HCT116 (cell line): Measurements from ENCODE around the gene ROBO1. TPM values are rescaled to one million over a fixed set of nuclear protein-coding genes. Genes with fewer than 3 reads are reported as not detected.

ENCODE experiments used
- ATAC-seq: fragments of 200-7000 bp; cut with Tn5 transposase; 2 replicates; pipeline ENCODE4 v1.9.1; 2020; ENCODE audit warnings: mild to moderate bottlenecking, moderate library complexity
- BruUV-seq: library from RNA; stranded (reverse); fragments of 400-500 nt; replicated peaks from 2 replicates; lab custom pipeline; 2021; lab: Mats Ljungman, UMichigan
- CTCF ChIA-PET: fragments of 300-600 bp; sonication (Branson Sonifier 250); formaldehyde crosslinking; loops from one replicate; lab custom pipeline; 2021; ENCODE audit warnings: antibody characterized with exemption; lab: Charles Lee
- POLR2A ChIA-PET: fragments of 300-600, 350-600 bp; sonication (Branson Sonifier 250); formaldehyde crosslinking; loops from one replicate; lab custom pipeline; 2021; ENCODE audit warnings: antibody characterized with exemption; lab: Charles Lee
- RAD21 ChIA-PET, 2 experiments: fragments of 300-600 bp; sonication (Branson Sonifier 250); formaldehyde crosslinking; loops; one replicate each; lab custom pipeline; 2023; ENCODE audit warnings: low total read pairs in 2 of 2; ENCODE audit not compliant: uncharacterized antibody in 2 of 2, unreplicated experiment in 2 of 2, low non-redundant PET in 1 of 2; lab: Charles Lee
- DNase-seq: peaks from one replicate; pipeline ENCODE4 v3.0.0-alpha.2; 2010; ENCODE audit warnings: low read depth, low spot score
- H2AFZ ChIP-seq: fragments of 200-600 bp; shearing (Covaris generic), sonication (generic); 2 replicates; pipeline ENCODE4 v1.6.1; 2017; ENCODE audit warnings: low read depth, mixed run types, mixed read lengths, antibody characterized with exemption, low read length; ENCODE audit not compliant: poor library complexity, severe bottlenecking
- H3K27ac ChIP-seq: 2 replicates; pipeline ENCODE4 v1.5.1; 2012; ENCODE audit warnings: low read depth, low read length
- H3K27me3 ChIP-seq: fragments of 200-600 bp; sonication (generic); 2 replicates; pipeline ENCODE4 v1.6.1; 2016; ENCODE audit warnings: mixed run types, low read length, mixed read lengths; ENCODE audit not compliant: insufficient read depth
- H3K36me3 ChIP-seq, 2 experiments: fragments of 200-500 bp in 1 of 2; fragments of 200-600 bp in 1 of 2; sonication (Bioruptor generic) in 1 of 2; sonication (generic) in 1 of 2; 2 replicates each; pipeline versions ENCODE4 v1.5.1 to v1.6.1; 2014 to 2016; ENCODE audit warnings: low read length in 2 of 2, inconsistent platforms in 1 of 2, mixed read lengths in 1 of 2, mixed run types in 1 of 2; ENCODE audit not compliant: insufficient read depth in 2 of 2, control insufficient read depth in 1 of 2
- H3K4me1 ChIP-seq, 2 experiments: fragments of 200-600 bp in 1 of 2; sonication (generic) in 1 of 2; 2 replicates each; pipeline versions ENCODE4 v1.5.1 to v1.6.1; 2012 to 2017; ENCODE audit warnings: low read length in 2 of 2, inconsistent platforms in 1 of 2, mild to moderate bottlenecking in 1 of 2, mixed read lengths in 1 of 2, mixed run types in 1 of 2, moderate library complexity in 1 of 2; ENCODE audit not compliant: insufficient read depth in 2 of 2, control insufficient read depth in 1 of 2
- H3K4me2 ChIP-seq: fragments of 200-600 bp; sonication (generic); 2 replicates; pipeline ENCODE4 v1.6.1; 2017; ENCODE audit warnings: mixed run types, low read length, mixed read lengths
- H3K4me3 ChIP-seq, 2 experiments: fragments of 200-600 bp in 1 of 2; sonication (generic) in 1 of 2; replicated peaks in 1 of 2; 2 replicates each; pipeline ENCODE4 v1.5.1; 2011 to 2016; ENCODE audit warnings: low read length in 2 of 2, control low read depth in 1 of 2, low read depth in 1 of 2, mild to moderate bottlenecking in 1 of 2, mixed read lengths in 1 of 2, mixed run types in 1 of 2
- H3K79me2 ChIP-seq: fragments of 200-600 bp; sonication (generic); 2 replicates; pipeline ENCODE4 v1.6.1; 2017; ENCODE audit warnings: mild to moderate bottlenecking, mixed run types, low read length, moderate library complexity, mixed read lengths; ENCODE audit not compliant: insufficient read depth
- H3K9ac ChIP-seq: fragments of 200-600 bp; sonication (generic); 2 replicates; pipeline ENCODE4 v1.6.1; 2016; ENCODE audit warnings: low read length, mixed read lengths
- H3K9me2 ChIP-seq: fragments of 200-600 bp; sonication (generic), shearing (Covaris generic); 2 replicates; pipeline ENCODE4 v1.6.1; 2017; ENCODE audit warnings: mixed run types, mild to moderate bottlenecking, moderate library complexity; ENCODE audit not compliant: insufficient read depth
- H3K9me3 ChIP-seq, 2 experiments: fragments of 200-500 bp in 1 of 2; fragments of 200-600 bp in 1 of 2; sonication (Bioruptor generic) in 1 of 2; sonication (generic) in 1 of 2; 2 replicates each; pipeline ENCODE4 v1.6.1; 2014 to 2017; ENCODE audit warnings: low read length in 2 of 2, mixed read lengths in 2 of 2, inconsistent platforms in 1 of 2, low read depth in 1 of 2, mild to moderate bottlenecking in 1 of 2, mixed run types in 1 of 2, moderate library complexity in 1 of 2; ENCODE audit not compliant: control insufficient read depth in 1 of 2, insufficient read depth in 1 of 2
- H4K20me1 ChIP-seq: fragments of 200-600 bp; sonication (generic), shearing (Covaris generic); 2 replicates; pipeline ENCODE4 v1.6.1; 2017; ENCODE audit warnings: mixed run types, mild to moderate bottlenecking, moderate library complexity; ENCODE audit not compliant: insufficient read depth
- ATF3 ChIP-seq: IDR thresholded peaks from 2 replicates; pipeline ENCODE4 v1.6.1; 2012
- CBX3 ChIP-seq: IDR thresholded peaks from 2 replicates; pipeline ENCODE4 v1.6.1; 2012; ENCODE audit warnings: low read depth
- ELF1 ChIP-seq: IDR thresholded peaks from 2 replicates; pipeline ENCODE4 v1.6.1; 2012; ENCODE audit warnings: low read depth, borderline replicate concordance
- EZH2phosphoT487 ChIP-seq: fragments of 200-600 bp; IDR thresholded peaks from 2 replicates; pipeline ENCODE4 v1.6.1; 2018; ENCODE audit warnings: antibody characterized with exemption, borderline replicate concordance
- JUND ChIP-seq: IDR thresholded peaks from 2 replicates; pipeline ENCODE4 v1.6.1; 2012
- MAX ChIP-seq: IDR thresholded peaks from 2 replicates; pipeline ENCODE4 v1.6.1; 2012
- POLR2A ChIP-seq: IDR thresholded peaks from 2 replicates; pipeline ENCODE4 v1.7.0; 2011; ENCODE audit warnings: borderline replicate concordance; ENCODE audit not compliant: insufficient read depth, insufficient read length; ENCODE audit errors: extremely low read depth
- SIN3A ChIP-seq: IDR thresholded peaks from 2 replicates; pipeline ENCODE4 v1.6.1; 2012; ENCODE audit warnings: low read depth
- ZBTB33 ChIP-seq: IDR thresholded peaks from 2 replicates; pipeline ENCODE4 v1.6.1; 2011; ENCODE audit warnings: mild to moderate bottlenecking, low read length, moderate library complexity; ENCODE audit not compliant: insufficient replicate concordance; ENCODE audit errors: extremely low read depth
- ZFX ChIP-seq: fragments of 450-650 bp; IDR thresholded peaks from 2 replicates; pipeline ENCODE4 v1.6.1; 2017
- intact Hi-C: fragments of 100-400 bp; cut with micrococcal nuclease; formaldehyde crosslinking; loops from 2 replicates; pipeline ENCODE4 v1.10.0; 2022
- total RNA-seq: library from RNA; stranded (reverse); gene quantifications from one replicate; pipeline ENCODE4 v1.2.1, GENCODE V29; 2021; ENCODE audit not compliant: unreplicated experiment

The ROBO1 gene
- total RNA-seq, 1 experiment from 2014 or later, result 0.27 TPM

GRCh38 chr3:78888635-78889034, 879.2 kb downstream of the ROBO1 start:
- no peak overlapping the region for H3K4me2 ChIP-seq
- no peaks in the 10 kb centered on the region for H3K4me1 ChIP-seq
- H2AFZ ChIP-seq, result no peak overlapping the region
- no peaks in the 10 kb centered on the region for H3K36me3 ChIP-seq
- no peak for DNase-seq
- no peaks in the 10 kb centered on the region for H3K9me2 ChIP-seq
- intact Hi-C loops, result no loop called here
- TF ChIP-seq JUND (no peak), MAX (no peak), POLR2A (no peak), ZBTB33 (no peak), ATF3 (no peak), ELF1 (no peak), SIN3A (no peak), ZFX (no peak), EZH2phosphoT487 (no peak), CBX3 (no peak)
- ChIA-PET RAD21 (no interaction called here), CTCF (no interaction called here), POLR2A (no interaction called here)
- BruUV-seq, result no TSS peak
- H3K27me3 ChIP-seq, result no peaks in the 10 kb centered on the region
- no peak for ATAC-seq
- H4K20me1 ChIP-seq, result no peaks in the 10 kb centered on the region
- H3K9me3 ChIP-seq, result peaks cover 0 to 8% of the 10 kb centered on the region in 2 experiments
- H3K79me2 ChIP-seq, result no peaks in the 10 kb centered on the region
- no peak overlapping the region for H3K27ac ChIP-seq
- H3K4me3 ChIP-seq, result no peak overlapping the region
- H3K9ac ChIP-seq, result no peak overlapping the region
